ENCODE results near the gene ANKDD1B. TPM values are rescaled to one million over a fixed set of nuclear protein-coding genes. Genes with fewer than 3 reads are reported as not detected.

The ANKDD1B gene
- total RNA-seq, 2 experiments from 2014 or later: 0.18 TPM; not detected in 1

GRCh38 chr5:75622564-75622963 lies 11.3 kb downstream of the ANKDD1B start:
- ChIA-PET POLR2A (no interaction called here), CTCF (no interaction called here)
- no peaks in the 10 kb centered on the region for H3K36me3 Mint-ChIP-seq (ENCODE audit: low read depth)
- no peaks in the 10 kb centered on the region for H3K27me3 Mint-ChIP-seq
- H3K9me3 Mint-ChIP-seq: no peaks in the 10 kb centered on the region
- DNase-seq: no peak
- no peak overlapping the region for H3K27ac Mint-ChIP-seq
- H3K4me3 Mint-ChIP-seq: no peak overlapping the region
- peaks cover 6% of the 10 kb centered on the region for H3K4me1 Mint-ChIP-seq

- peaks cover 6% of the 10 kb centered on the region for H3K4me1 Mint-ChIP-seq
- DNase-seq: no peak
- no peaks in the 10 kb centered on the region for H3K9me3 Mint-ChIP-seq
- POLR2A ChIA-PET: no interaction called here
- CTCF ChIA-PET: no interaction called here
- H3K27ac Mint-ChIP-seq: no peak overlapping the region
- H3K4me3 Mint-ChIP-seq: no peak overlapping the region
- no peaks in the 10 kb centered on the region for H3K27me3 Mint-ChIP-seq
- H3K36me3 Mint-ChIP-seq (ENCODE audit: low read depth): no peaks in the 10 kb centered on the region
Measured at GRCh38 chr5:75623846-75624245, 12.6 kb downstream of the ANKDD1B start.

DNA sequence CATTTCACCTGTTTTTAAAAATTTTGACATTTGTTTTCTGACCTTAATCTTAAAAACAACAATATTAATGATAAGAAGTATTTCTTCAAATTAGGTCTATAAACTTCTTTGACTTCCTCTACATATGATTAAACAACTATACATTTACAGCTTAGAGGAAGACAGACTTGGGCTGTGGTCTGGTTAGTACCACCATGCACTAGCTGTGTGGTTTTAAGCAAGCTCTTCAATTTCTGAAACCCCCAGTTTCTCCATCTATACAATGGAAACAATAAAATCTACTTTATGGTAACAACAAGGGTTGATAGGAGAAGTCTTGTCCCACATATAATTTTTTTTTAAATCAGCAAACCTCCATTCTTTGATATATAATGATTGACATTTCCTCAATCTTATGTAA lies 15.7 kb downstream of the ANKDD1B start:
- Mint-ChIP-seq H3K27me3 (no peaks in the 10 kb centered on the region), H3K27ac (no peak overlapping the region), H3K4me3 (no peak overlapping the region), H3K36me3 (ENCODE audit: low read depth) (no peaks in the 10 kb centered on the region), H3K9me3 (no peaks in the 10 kb centered on the region), H3K4me1 (no peaks in the 10 kb centered on the region)
- ChIA-PET POLR2A (no interaction called here), CTCF (no interaction called here)
- DNase-seq: no peak

DNA sequence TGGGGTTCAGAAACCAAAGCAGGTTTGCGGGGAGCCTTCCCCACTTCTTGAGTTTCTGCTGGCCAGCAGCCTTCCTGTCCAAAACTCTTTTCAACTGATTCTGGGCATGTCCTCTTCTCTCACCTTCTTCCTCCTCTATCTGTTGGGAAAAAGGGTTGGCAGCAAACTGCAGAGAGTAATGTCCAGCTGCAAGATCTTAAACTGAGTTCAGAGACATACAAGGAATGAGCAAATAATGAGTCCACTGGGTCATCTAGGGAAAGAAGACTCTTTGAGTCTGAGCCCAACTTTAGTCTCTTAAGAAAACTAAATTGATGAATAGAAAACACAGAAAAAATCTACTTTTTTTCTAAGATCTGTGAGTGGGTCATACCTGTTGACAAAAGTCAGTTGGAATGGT lies 16.5 kb downstream of the ANKDD1B start:
- POLR2A ChIA-PET: no interaction called here
- DNase-seq: no peak
- Mint-ChIP-seq H3K27ac (no peak overlapping the region), H3K4me3 (no peak overlapping the region), H3K36me3 (ENCODE audit: low read depth) (no peaks in the 10 kb centered on the region), H3K4me1 (no peaks in the 10 kb centered on the region), H3K9me3 (no peaks in the 10 kb centered on the region), H3K27me3 (no peaks in the 10 kb centered on the region)
- CTCF ChIA-PET: no interaction called here

- POLR2A ChIA-PET: no interaction called here
Measured at GRCh38 chr5:75630875-75631274, 19.6 kb downstream of the ANKDD1B start.

GRCh38 chr5:75632321-75632720 lies 21.1 kb downstream of the ANKDD1B start:
- H3K4me3 Mint-ChIP-seq: no peak overlapping the region
- CTCF ChIA-PET: no interaction called here
- no peaks in the 10 kb centered on the region for H3K36me3 Mint-ChIP-seq (ENCODE audit: low read depth)
- POLR2A ChIA-PET: no interaction called here
- no peaks in the 10 kb centered on the region for H3K4me1 Mint-ChIP-seq
- H3K27me3 Mint-ChIP-seq: peaks cover 3% of the 10 kb centered on the region
- H3K9me3 Mint-ChIP-seq: no peaks in the 10 kb centered on the region
- H3K27ac Mint-ChIP-seq: no peak overlapping the region
- DNase-seq: no peak

More at GRCh38 chr5:75630875-75631274, 19.6 kb downstream of the ANKDD1B start:
- Mint-ChIP-seq H3K27ac (no peak overlapping the region), H3K4me1 (no peaks in the 10 kb centered on the region), H3K27me3 (no peaks in the 10 kb centered on the region), H3K4me3 (no peak overlapping the region), H3K36me3 (ENCODE audit: low read depth) (no peaks in the 10 kb centered on the region), H3K9me3 (no peaks in the 10 kb centered on the region)
- DNase-seq: no peak
- CTCF ChIA-PET: no interaction called here

- no peak overlapping the region for H3K27ac Mint-ChIP-seq
- no peaks in the 10 kb centered on the region for H3K9me3 Mint-ChIP-seq
- H3K4me3 Mint-ChIP-seq: no peak overlapping the region
- ChIA-PET POLR2A (no interaction called here), CTCF (no interaction called here)
- DNase-seq: no peak
- H3K36me3 Mint-ChIP-seq (ENCODE audit: low read depth): no peaks in the 10 kb centered on the region
- peaks cover 5% of the 10 kb centered on the region for H3K27me3 Mint-ChIP-seq
- no peaks in the 10 kb centered on the region for H3K4me1 Mint-ChIP-seq
Measured at GRCh38 chr5:75637949-75638348, 26.7 kb downstream of the ANKDD1B start.

- H3K27ac Mint-ChIP-seq: no peak overlapping the region
- ChIA-PET CTCF (no interaction called here), POLR2A (no interaction called here)
- peaks cover 5% of the 10 kb centered on the region for H3K27me3 Mint-ChIP-seq
- H3K9me3 Mint-ChIP-seq: no peaks in the 10 kb centered on the region
- no peak for DNase-seq
- H3K36me3 Mint-ChIP-seq (ENCODE audit: low read depth): no peaks in the 10 kb centered on the region
- no peaks in the 10 kb centered on the region for H3K4me1 Mint-ChIP-seq
- no peak overlapping the region for H3K4me3 Mint-ChIP-seq
Measured at GRCh38 chr5:75639535-75640311, 28.5 kb downstream of the ANKDD1B start.

DNA sequence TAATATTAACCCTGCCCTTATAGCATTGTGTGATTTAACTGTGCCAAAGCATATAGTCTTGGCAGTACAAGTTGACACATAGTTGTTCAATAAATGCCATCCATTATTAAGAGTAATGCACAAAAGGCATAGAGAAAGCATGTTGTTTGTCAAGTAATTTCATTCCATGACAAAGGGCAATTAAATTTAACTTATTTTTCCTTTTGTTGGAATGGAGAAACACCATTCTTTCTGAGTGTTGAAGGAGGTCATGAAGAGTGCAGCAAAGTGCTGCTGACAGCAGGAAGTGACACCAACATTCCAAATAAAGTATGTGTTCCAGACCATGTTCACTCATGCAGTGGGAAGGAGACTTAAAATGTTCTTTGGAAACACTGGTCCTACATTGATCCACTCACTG lies 29.1 kb downstream of the ANKDD1B start:
- H3K36me3 Mint-ChIP-seq (ENCODE audit: low read depth): no peaks in the 10 kb centered on the region
- H3K4me1 Mint-ChIP-seq: no peaks in the 10 kb centered on the region
- CTCF ChIA-PET: no interaction called here
- H3K9me3 Mint-ChIP-seq: no peaks in the 10 kb centered on the region
- H3K27me3 Mint-ChIP-seq: peaks cover 5% of the 10 kb centered on the region
- H3K27ac Mint-ChIP-seq: no peak overlapping the region
- POLR2A ChIA-PET: no interaction called here
- no peak for DNase-seq
- no peak overlapping the region for H3K4me3 Mint-ChIP-seq

- no peaks in the 10 kb centered on the region for H3K4me1 Mint-ChIP-seq
- H3K4me3 Mint-ChIP-seq: no peak overlapping the region
- H3K27ac Mint-ChIP-seq: no peak overlapping the region
- peaks cover 5% of the 10 kb centered on the region for H3K27me3 Mint-ChIP-seq
- ChIA-PET CTCF (no interaction called here), POLR2A (no interaction called here)
- H3K9me3 Mint-ChIP-seq: no peaks in the 10 kb centered on the region
- DNase-seq: no peak
- no peaks in the 10 kb centered on the region for H3K36me3 Mint-ChIP-seq (ENCODE audit: low read depth)
Measured at GRCh38 chr5:75640826-75641225, 29.6 kb downstream of the ANKDD1B start.

- DNase-seq: no peak
- peaks cover 6% of the 10 kb centered on the region for H3K9me3 Mint-ChIP-seq
- CTCF ChIA-PET: no interaction called here
- no peak overlapping the region for H3K4me3 Mint-ChIP-seq
- peaks cover 7% of the 10 kb centered on the region for H3K4me1 Mint-ChIP-seq
- H3K27me3 Mint-ChIP-seq: no peaks in the 10 kb centered on the region
- no peak overlapping the region for H3K27ac Mint-ChIP-seq
- POLR2A ChIA-PET: no interaction called here
- no peaks in the 10 kb centered on the region for H3K36me3 Mint-ChIP-seq (ENCODE audit: low read depth)
Measured at GRCh38 chr5:75648712-75649111, 37.5 kb downstream of the ANKDD1B start.

DNA sequence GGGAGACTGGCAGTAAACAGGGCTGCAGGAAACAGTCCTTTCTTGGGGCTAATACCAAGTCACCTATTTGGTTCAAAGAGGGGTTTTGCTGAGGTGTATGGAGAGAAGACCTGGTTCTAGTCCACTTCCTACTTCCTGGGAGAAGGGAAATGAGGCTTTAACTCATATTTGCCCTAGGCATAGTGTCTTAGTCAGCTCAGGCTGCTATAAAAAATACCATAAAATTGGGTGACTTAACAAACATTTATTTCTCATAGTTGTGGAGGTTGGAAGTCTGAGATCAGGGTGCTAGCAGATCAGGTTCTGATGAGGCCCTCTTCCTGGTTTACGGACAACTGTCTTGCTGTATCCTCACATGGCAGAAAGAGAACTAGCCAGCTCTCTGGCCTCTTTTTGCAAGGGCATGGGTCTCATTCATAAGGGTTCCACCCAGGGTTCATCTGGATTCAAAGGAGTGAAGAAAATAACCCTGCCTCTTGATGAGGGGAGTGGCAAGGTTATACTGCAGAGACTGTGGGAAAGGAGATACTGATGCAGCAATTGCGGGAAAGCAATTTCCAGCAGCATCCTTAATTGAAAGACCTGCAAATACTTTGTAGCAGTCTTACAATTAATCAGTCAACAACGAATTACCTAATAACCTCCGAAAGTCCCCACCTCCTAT lies 40.5 kb downstream of the ANKDD1B start:
- Mint-ChIP-seq H3K27ac (no peak overlapping the region), H3K36me3 (ENCODE audit: low read depth) (no peaks in the 10 kb centered on the region), H3K4me3 (no peak overlapping the region), H3K4me1 (peaks cover 7% of the 10 kb centered on the region), H3K27me3 (peaks cover 2% of the 10 kb centered on the region), H3K9me3 (peaks cover 6% of the 10 kb centered on the region)
- ChIA-PET POLR2A (no interaction called here), CTCF (no interaction called here)
- DNase-seq: no peak

- Mint-ChIP-seq H3K4me1 (peaks cover 4% of the 10 kb centered on the region), H3K36me3 (ENCODE audit: low read depth) (no peaks in the 10 kb centered on the region), H3K9me3 (peaks cover 3% of the 10 kb centered on the region), H3K27me3 (peaks cover 2% of the 10 kb centered on the region), H3K4me3 (no peak overlapping the region), H3K27ac (no peak overlapping the region)
- ChIA-PET POLR2A (no interaction called here), CTCF (no interaction called here)
- no peak for DNase-seq
Measured at GRCh38 chr5:75653521-75653920, 42.3 kb downstream of the ANKDD1B start.

GRCh38 chr5:75654693-75655295 lies 43.5 kb downstream of the ANKDD1B start:
- Mint-ChIP-seq H3K9me3 (no peaks in the 10 kb centered on the region), H3K27ac (no peak overlapping the region), H3K4me3 (no peak overlapping the region), H3K36me3 (ENCODE audit: low read depth) (no peaks in the 10 kb centered on the region), H3K27me3 (peaks cover 2% of the 10 kb centered on the region), H3K4me1 (no peaks in the 10 kb centered on the region)
- DNase-seq: no peak
- CTCF ChIA-PET: no interaction called here
- POLR2A ChIA-PET: no interaction called here
